HepG2 (cell line): ENCODE data around the gene HYOU1.

ENCODE experiments used
- HOXA7 ChIP-seq: sonication (generic); formaldehyde crosslinking; IDR thresholded peaks from 2 replicates; pipeline ENCODE4 v1.8.1; 2022; ENCODE audit warnings: mild to moderate bottlenecking, missing genetic modification reagents, moderate library complexity
- ISL2 ChIP-seq: sonication (generic); formaldehyde crosslinking; IDR thresholded peaks from 2 replicates; pipeline ENCODE4 v1.5.0; 2020; ENCODE audit warnings: missing genetic modification reagents
- POLR2A ChIP-seq, 2 experiments: IDR thresholded peaks; 2 replicates each; pipeline ENCODE4 v1.6.1; 2011; ENCODE audit warnings: low read depth in 2 of 2, low read length in 2 of 2, mild to moderate bottlenecking in 1 of 2, moderate library complexity in 1 of 2; ENCODE audit not compliant: insufficient read depth in 1 of 2
- STAG1 ChIP-seq: sonication (generic); formaldehyde crosslinking; IDR thresholded peaks from 2 replicates; pipeline ENCODE4 v1.4.0; 2020; ENCODE audit warnings: missing genetic modification reagents
- SUZ12 ChIP-seq: fragments of 150-350 bp; IDR thresholded peaks from 2 replicates; pipeline ENCODE4 v1.6.1; 2014; ENCODE audit warnings: low read depth, low read length
- TF ChIP-seq, protein P1 (sequence below): sonication (generic); formaldehyde crosslinking; IDR thresholded peaks from 2 replicates; pipeline ENCODE4 v1.4.0; 2020; ENCODE audit warnings: missing genetic modification reagents
- TF ChIP-seq, protein P2 (sequence below), 2 experiments: sonication (generic) in 1 of 2; formaldehyde crosslinking in 1 of 2; IDR thresholded peaks; 2 replicates each; pipeline versions ENCODE4 v1.5.1 to v1.6.1; 2011 to 2020; ENCODE audit warnings: borderline replicate concordance in 1 of 2, low read depth in 1 of 2, low read length in 1 of 2, mild to moderate bottlenecking in 1 of 2, missing genetic modification reagents in 1 of 2, moderate library complexity in 1 of 2
- TF ChIP-seq, protein P3 (sequence below): sonication (generic); formaldehyde crosslinking; IDR thresholded peaks from 2 replicates; pipeline ENCODE4 v1.5.0; 2020; ENCODE audit warnings: missing genetic modification reagents

DNA sequence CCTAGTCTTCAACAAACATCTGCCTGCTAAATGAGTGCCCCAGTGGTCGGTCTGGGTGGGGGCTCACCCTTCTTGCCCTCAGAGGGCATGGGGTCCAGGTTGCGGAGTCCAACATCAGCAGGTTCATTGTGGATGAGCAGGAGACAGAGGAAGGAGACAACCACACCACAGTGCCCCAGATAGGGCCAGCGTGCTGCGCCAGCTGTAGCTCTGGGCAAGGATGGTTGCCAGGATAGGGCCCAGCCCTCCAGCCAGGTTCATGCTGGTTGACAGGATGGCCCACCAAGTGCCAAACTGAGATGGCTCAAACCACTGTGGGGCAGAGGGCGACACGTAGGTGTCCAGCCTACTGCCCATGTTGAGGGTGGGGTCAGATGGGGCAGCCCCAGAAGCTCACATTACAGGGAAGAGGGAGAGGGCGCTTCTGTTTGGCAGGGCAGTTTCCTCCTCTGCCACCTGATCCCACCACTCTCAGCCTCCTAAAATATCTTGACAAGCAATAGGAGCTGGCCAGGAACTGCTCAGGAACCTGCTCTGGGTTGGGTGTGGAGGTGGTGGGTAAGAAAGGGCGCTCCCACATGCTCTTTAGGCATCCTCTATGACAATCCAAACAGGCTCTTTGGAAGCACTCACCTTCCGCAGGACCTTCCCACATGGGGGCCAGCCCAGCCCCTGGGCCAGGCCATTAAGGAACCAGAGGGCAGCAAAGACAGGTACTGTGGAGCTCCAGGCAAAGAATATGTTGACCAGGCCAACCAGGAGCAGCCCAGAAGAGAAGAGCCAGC lies 29.3 kb downstream of the HYOU1 start:
- no peak for TF ChIP-seq HOXA7 (CRISPR knock-in tag)
- TF ChIP-seq ISL2 (CRISPR knock-in tag) = no peak
- TF ChIP-seq, protein P1, sequence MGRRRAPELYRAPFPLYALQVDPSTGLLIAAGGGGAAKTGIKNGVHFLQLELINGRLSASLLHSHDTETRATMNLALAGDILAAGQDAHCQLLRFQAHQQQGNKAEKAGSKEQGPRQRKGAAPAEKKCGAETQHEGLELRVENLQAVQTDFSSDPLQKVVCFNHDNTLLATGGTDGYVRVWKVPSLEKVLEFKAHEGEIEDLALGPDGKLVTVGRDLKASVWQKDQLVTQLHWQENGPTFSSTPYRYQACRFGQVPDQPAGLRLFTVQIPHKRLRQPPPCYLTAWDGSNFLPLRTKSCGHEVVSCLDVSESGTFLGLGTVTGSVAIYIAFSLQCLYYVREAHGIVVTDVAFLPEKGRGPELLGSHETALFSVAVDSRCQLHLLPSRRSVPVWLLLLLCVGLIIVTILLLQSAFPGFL (CRISPR knock-in tag) = no peak
- TF ChIP-seq STAG1 = no peak
- TF ChIP-seq SUZ12 = no peak
- TF ChIP-seq, protein P2, sequence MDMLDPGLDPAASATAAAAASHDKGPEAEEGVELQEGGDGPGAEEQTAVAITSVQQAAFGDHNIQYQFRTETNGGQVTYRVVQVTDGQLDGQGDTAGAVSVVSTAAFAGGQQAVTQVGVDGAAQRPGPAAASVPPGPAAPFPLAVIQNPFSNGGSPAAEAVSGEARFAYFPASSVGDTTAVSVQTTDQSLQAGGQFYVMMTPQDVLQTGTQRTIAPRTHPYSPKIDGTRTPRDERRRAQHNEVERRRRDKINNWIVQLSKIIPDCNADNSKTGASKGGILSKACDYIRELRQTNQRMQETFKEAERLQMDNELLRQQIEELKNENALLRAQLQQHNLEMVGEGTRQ (IDR thresholded peaks at IDR 0.05; ENCODE audit: low read depth, low read length) = no peak
- TF ChIP-seq, protein P2 (CRISPR knock-in tag; IDR thresholded peaks at IDR 0.05; ENCODE audit: borderline replicate concordance) = no peak
- TF ChIP-seq, protein P3, sequence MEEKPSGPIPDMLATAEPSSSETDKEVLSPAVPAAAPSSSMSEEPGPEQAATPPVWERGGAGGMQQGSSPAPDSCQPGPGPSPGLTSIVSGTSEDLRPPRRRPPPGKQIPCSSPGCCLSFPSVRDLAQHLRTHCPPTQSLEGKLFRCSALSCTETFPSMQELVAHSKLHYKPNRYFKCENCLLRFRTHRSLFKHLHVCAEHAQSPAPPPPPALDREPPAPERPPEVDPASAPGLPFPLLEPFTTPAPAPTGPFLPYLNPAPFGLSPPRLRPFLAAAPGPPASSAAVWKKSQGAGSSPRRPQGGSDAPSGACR = no peak
- peak in 1 of 2 experiments; percentile 21; a peak in 1 of 4 replicates for TF ChIP-seq POLR2A (IDR thresholded peaks at IDR 0.05; ENCODE audit: insufficient read depth in 1 of 2, low read depth in 2 of 2, low read length in 2 of 2)
